GM12864 (cell line): ENCODE results near the gene EIF4G3.

Experiments used
- DNase-seq: peaks from one replicate; pipeline ENCODE4 v3.0.0-alpha.2; 2011; ENCODE audit warnings: low read depth
- H3K4me3 ChIP-seq: 2 replicates; pipeline ENCODE4 v1.5.1; 2011; ENCODE audit warnings: mild to moderate bottlenecking, low read depth, low read length, control low read depth
- CTCF ChIP-seq: IDR thresholded peaks from 2 replicates; pipeline ENCODE4 v1.5.1; 2011; ENCODE audit warnings: low read depth, mild to moderate bottlenecking, moderate library complexity, low read length, control low read depth, inconsistent platforms; ENCODE audit errors: missing control alignments

EIF4G3 gene

GRCh38 chr1:21168444-21168843 is 8.3 kb downstream of the EIF4G3 start:
- no peak for DNase-seq
- no peak for TF ChIP-seq CTCF
- H3K4me3 ChIP-seq, result no peak overlapping the region

- no peak overlapping the region for H3K4me3 ChIP-seq
- DNase-seq, result no peak
- no peak for TF ChIP-seq CTCF
These were observed 11.1 kb downstream of the EIF4G3 start for GRCh38 chr1:21165646-21166045.

- H3K4me3 ChIP-seq, result no peak overlapping the region
- DNase-seq, result no peak
- no peak for TF ChIP-seq CTCF
These were observed 11.6 kb downstream of the EIF4G3 start for GRCh38 chr1:21165076-21165475.

GRCh38 chr1:21164266-21164665 is 12.4 kb downstream of the EIF4G3 start:
- no peak for TF ChIP-seq CTCF
- DNase-seq, result no peak
- H3K4me3 ChIP-seq, result no peak overlapping the region

GRCh38 chr1:21162740-21163464 is 13.8 kb downstream of the EIF4G3 start:
- no peak for TF ChIP-seq CTCF
- H3K4me3 ChIP-seq, result no peak overlapping the region
- DNase-seq, result no peak

- no peak for DNase-seq
- no peak overlapping the region for H3K4me3 ChIP-seq
- no peak for TF ChIP-seq CTCF
These were observed 14.9 kb downstream of the EIF4G3 start for GRCh38 chr1:21161842-21162241.

- no peak overlapping the region for H3K4me3 ChIP-seq
- DNase-seq, result no peak
- TF ChIP-seq CTCF, result no peak
These were observed 16.4 kb downstream of the EIF4G3 start for GRCh38 chr1:21160263-21160796.
